ENCODE results near the gene TBC1D9. TPM values are rescaled to one million over a fixed set of nuclear protein-coding genes. Genes with fewer than 3 reads are reported as not detected.

TBC1D9 gene
- total and polyA plus RNA-seq, 4 donors, result 47.6 to 98.1 (median 54.2) TPM

GRCh38 chr4:140717313-140717712 lies 38.9 kb downstream of the TBC1D9 start:
- Histone ChIP-seq H3K9me3 (ENCODE audit: control insufficient read depth, insufficient read depth, low read length) (no peaks in the 10 kb centered on the region), H3K4me3 (ENCODE audit: low read depth, low read length) (no peak overlapping the region), H3K36me3 (ENCODE audit: control insufficient read depth, insufficient read depth, low read length) (no peaks in the 10 kb centered on the region), H3K4me1 (ENCODE audit: control insufficient read depth, insufficient read depth, low read length) (no peaks in the 10 kb centered on the region), H3K27ac (ENCODE audit: low read depth, low read length) (no peak overlapping the region), H3K27me3 (ENCODE audit: control insufficient read depth, insufficient read depth, low read length) (no peaks in the 10 kb centered on the region)
- WGBS (ENCODE audit: insufficient coverage), result no CpG with 5 or more reads among the region's 2 CpGs
- DNase-seq (ENCODE audit: low read depth in 4 of 6, low spot score in 6 of 6), result no peak

GRCh38 chr4:140715119-140715518 lies 41.1 kb downstream of the TBC1D9 start:
- H3K4me3 ChIP-seq (ENCODE audit: low read depth, low read length), result no peak overlapping the region
- no peaks in the 10 kb centered on the region for H3K4me1 ChIP-seq (ENCODE audit: control insufficient read depth, insufficient read depth, low read length)
- H3K9me3 ChIP-seq (ENCODE audit: control insufficient read depth, insufficient read depth, low read length), result no peaks in the 10 kb centered on the region
- H3K36me3 ChIP-seq (ENCODE audit: control insufficient read depth, insufficient read depth, low read length), result no peaks in the 10 kb centered on the region
- H3K27ac ChIP-seq (ENCODE audit: low read depth, low read length), result no peak overlapping the region
- WGBS (ENCODE audit: insufficient coverage), result no CpG with 5 or more reads among the region's 2 CpGs
- no peak for DNase-seq (ENCODE audit: low read depth in 4 of 6, low spot score in 6 of 6)
- no peaks in the 10 kb centered on the region for H3K27me3 ChIP-seq (ENCODE audit: control insufficient read depth, insufficient read depth, low read length)

GRCh38 chr4:140711910-140712309 lies 44.3 kb downstream of the TBC1D9 start:
- WGBS (ENCODE audit: insufficient coverage), result no CpG with 5 or more reads among the region's 4 CpGs
- Histone ChIP-seq H3K4me1 (ENCODE audit: control insufficient read depth, insufficient read depth, low read length) (no peaks in the 10 kb centered on the region), H3K4me3 (ENCODE audit: low read depth, low read length) (no peak overlapping the region), H3K36me3 (ENCODE audit: control insufficient read depth, insufficient read depth, low read length) (no peaks in the 10 kb centered on the region), H3K9me3 (ENCODE audit: control insufficient read depth, insufficient read depth, low read length) (no peaks in the 10 kb centered on the region), H3K27ac (ENCODE audit: low read depth, low read length) (no peak overlapping the region), H3K27me3 (ENCODE audit: control insufficient read depth, insufficient read depth, low read length) (no peaks in the 10 kb centered on the region)
- DNase-seq (ENCODE audit: low read depth in 4 of 6, low spot score in 6 of 6), result no peak

GRCh38 chr4:140710908-140711622 lies 45.1 kb downstream of the TBC1D9 start:
- DNase-seq (ENCODE audit: low read depth in 4 of 6, low spot score in 6 of 6), result no peak
- no peaks in the 10 kb centered on the region for H3K36me3 ChIP-seq (ENCODE audit: control insufficient read depth, insufficient read depth, low read length)
- H3K27me3 ChIP-seq (ENCODE audit: control insufficient read depth, insufficient read depth, low read length), result no peaks in the 10 kb centered on the region
- H3K27ac ChIP-seq (ENCODE audit: low read depth, low read length), result no peak overlapping the region
- no peaks in the 10 kb centered on the region for H3K9me3 ChIP-seq (ENCODE audit: control insufficient read depth, insufficient read depth, low read length)
- no peaks in the 10 kb centered on the region for H3K4me1 ChIP-seq (ENCODE audit: control insufficient read depth, insufficient read depth, low read length)
- no peak overlapping the region for H3K4me3 ChIP-seq (ENCODE audit: low read depth, low read length)
- WGBS (ENCODE audit: insufficient coverage), result 73% methylated on average over 4 of the region's 11 CpGs

GRCh38 chr4:140707325-140707724 lies 48.9 kb downstream of the TBC1D9 start:
- no peaks in the 10 kb centered on the region for H3K9me3 ChIP-seq (ENCODE audit: control insufficient read depth, insufficient read depth, low read length)
- H3K27me3 ChIP-seq (ENCODE audit: control insufficient read depth, insufficient read depth, low read length), result no peaks in the 10 kb centered on the region
- no peak overlapping the region for H3K27ac ChIP-seq (ENCODE audit: low read depth, low read length)
- no peak for DNase-seq (ENCODE audit: low read depth in 4 of 6, low spot score in 6 of 6)
- H3K4me3 ChIP-seq (ENCODE audit: low read depth, low read length), result no peak overlapping the region
- WGBS (ENCODE audit: insufficient coverage), result no CpG with 5 or more reads among the region's 1 CpG
- H3K4me1 ChIP-seq (ENCODE audit: control insufficient read depth, insufficient read depth, low read length), result no peaks in the 10 kb centered on the region
- no peaks in the 10 kb centered on the region for H3K36me3 ChIP-seq (ENCODE audit: control insufficient read depth, insufficient read depth, low read length)

- H3K4me1 ChIP-seq (ENCODE audit: control insufficient read depth, insufficient read depth, low read length), result no peaks in the 10 kb centered on the region
- DNase-seq (ENCODE audit: low read depth in 4 of 6, low spot score in 6 of 6), result no peak
- H3K27me3 ChIP-seq (ENCODE audit: control insufficient read depth, insufficient read depth, low read length), result no peaks in the 10 kb centered on the region
- no peak overlapping the region for H3K4me3 ChIP-seq (ENCODE audit: low read depth, low read length)
- no peaks in the 10 kb centered on the region for H3K9me3 ChIP-seq (ENCODE audit: control insufficient read depth, insufficient read depth, low read length)
- H3K36me3 ChIP-seq (ENCODE audit: control insufficient read depth, insufficient read depth, low read length), result no peaks in the 10 kb centered on the region
- H3K27ac ChIP-seq (ENCODE audit: low read depth, low read length), result no peak overlapping the region
- no CpG with 5 or more reads among the region's 1 CpG for WGBS (ENCODE audit: insufficient coverage)
These were observed 49.5 kb downstream of the TBC1D9 start for GRCh38 chr4:140706665-140707064.

GRCh38 chr4:140706276-140706625 lies 49.9 kb downstream of the TBC1D9 start:
- H3K27me3 ChIP-seq (ENCODE audit: control insufficient read depth, insufficient read depth, low read length), result no peaks in the 10 kb centered on the region
- no peaks in the 10 kb centered on the region for H3K4me1 ChIP-seq (ENCODE audit: control insufficient read depth, insufficient read depth, low read length)
- H3K9me3 ChIP-seq (ENCODE audit: control insufficient read depth, insufficient read depth, low read length), result no peaks in the 10 kb centered on the region
- DNase-seq (ENCODE audit: low read depth in 4 of 6, low spot score in 6 of 6), result no peak
- H3K36me3 ChIP-seq (ENCODE audit: control insufficient read depth, insufficient read depth, low read length), result no peaks in the 10 kb centered on the region
- 100% methylated on average over 1 of the region's 2 CpGs for WGBS (ENCODE audit: insufficient coverage)
- H3K27ac ChIP-seq (ENCODE audit: low read depth, low read length), result no peak overlapping the region
- H3K4me3 ChIP-seq (ENCODE audit: low read depth, low read length), result no peak overlapping the region

- H3K4me1 ChIP-seq (ENCODE audit: control insufficient read depth, insufficient read depth, low read length), result no peaks in the 10 kb centered on the region
- no peak overlapping the region for H3K27ac ChIP-seq (ENCODE audit: low read depth, low read length)
- 84% methylated on average over 5 of the region's 8 CpGs for whole genome bisulfite sequencing (ENCODE audit: insufficient coverage)
- no peaks in the 10 kb centered on the region for H3K36me3 ChIP-seq (ENCODE audit: control insufficient read depth, insufficient read depth, low read length)
- H3K27me3 ChIP-seq (ENCODE audit: control insufficient read depth, insufficient read depth, low read length), result no peaks in the 10 kb centered on the region
- DNase-seq (ENCODE audit: low read depth in 4 of 6, low spot score in 6 of 6), result no peak
- no peaks in the 10 kb centered on the region for H3K9me3 ChIP-seq (ENCODE audit: control insufficient read depth, insufficient read depth, low read length)
- no peak overlapping the region for H3K4me3 ChIP-seq (ENCODE audit: low read depth, low read length)
These were observed 50.4 kb downstream of the TBC1D9 start for GRCh38 chr4:140705625-140706275.

- WGBS (ENCODE audit: insufficient coverage), result 94% methylated on average over 2 of the region's 2 CpGs
- H3K27me3 ChIP-seq (ENCODE audit: control insufficient read depth, insufficient read depth, low read length), result no peaks in the 10 kb centered on the region
- H3K9me3 ChIP-seq (ENCODE audit: control insufficient read depth, insufficient read depth, low read length), result no peaks in the 10 kb centered on the region
These were observed 51.2 kb downstream of the TBC1D9 start for GRCh38 chr4:140704964-140705363.

GRCh38 chr4:140704392-140704960 lies 51.7 kb downstream of the TBC1D9 start:
- 75% methylated on average over 1 of the region's 4 CpGs for WGBS (ENCODE audit: insufficient coverage)
- no peak overlapping the region for H3K27ac ChIP-seq (ENCODE audit: low read depth, low read length)
- H3K27me3 ChIP-seq (ENCODE audit: control insufficient read depth, insufficient read depth, low read length), result no peaks in the 10 kb centered on the region
- no peaks in the 10 kb centered on the region for H3K9me3 ChIP-seq (ENCODE audit: control insufficient read depth, insufficient read depth, low read length)
- no peak for DNase-seq (ENCODE audit: low read depth in 4 of 6, low spot score in 6 of 6)
- H3K36me3 ChIP-seq (ENCODE audit: control insufficient read depth, insufficient read depth, low read length), result no peaks in the 10 kb centered on the region
- H3K4me1 ChIP-seq (ENCODE audit: control insufficient read depth, insufficient read depth, low read length), result no peaks in the 10 kb centered on the region
- H3K4me3 ChIP-seq (ENCODE audit: low read depth, low read length), result no peak overlapping the region

More at GRCh38 chr4:140704964-140705363, 51.2 kb downstream of the TBC1D9 start:
- DNase-seq (ENCODE audit: low read depth in 4 of 6, low spot score in 6 of 6), result no peak
- Histone ChIP-seq H3K36me3 (ENCODE audit: control insufficient read depth, insufficient read depth, low read length) (no peaks in the 10 kb centered on the region), H3K4me1 (ENCODE audit: control insufficient read depth, insufficient read depth, low read length) (no peaks in the 10 kb centered on the region), H3K27ac (ENCODE audit: low read depth, low read length) (no peak overlapping the region), H3K4me3 (ENCODE audit: low read depth, low read length) (no peak overlapping the region)

Data from spinal cord (tissue), 10 donors.